Rectal smooth muscle tissue (tissue), 1 donor: Measurements from ENCODE around the gene SUMF2.

Experiments used
- H3K27ac ChIP-seq: one replicate; pipeline ENCODE4 v1.7.0; 2013; ENCODE audit warnings: low read depth, low read length, inconsistent platforms
- H3K27me3 ChIP-seq: one replicate; pipeline ENCODE4 v1.7.0; 2013; ENCODE audit warnings: low read length; ENCODE audit not compliant: control insufficient read depth, insufficient read depth
- H3K36me3 ChIP-seq: one replicate; pipeline ENCODE4 v1.7.0; 2013; ENCODE audit warnings: low read length; ENCODE audit not compliant: control insufficient read depth, insufficient read depth
- H3K4me1 ChIP-seq: one replicate; pipeline ENCODE4 v1.7.0; 2013; ENCODE audit warnings: low read length; ENCODE audit not compliant: control insufficient read depth, insufficient read depth
- H3K4me3 ChIP-seq: one replicate; pipeline ENCODE4 v1.7.0; 2013; ENCODE audit warnings: low read length
- H3K9ac ChIP-seq: one replicate; pipeline ENCODE4 v1.7.0; 2013; ENCODE audit warnings: low read length

Gene SUMF2

GRCh38 chr7:56125831-56126230, 61.7 kb downstream of the SUMF2 start:
- no peak overlapping the region for H3K27ac ChIP-seq
- H3K9ac ChIP-seq, result no peak overlapping the region
- H3K4me3 ChIP-seq, result no peak overlapping the region
- H3K36me3 ChIP-seq, result no peaks in the 10 kb centered on the region
- no peaks in the 10 kb centered on the region for H3K27me3 ChIP-seq
- H3K4me1 ChIP-seq, result no peaks in the 10 kb centered on the region

DNA sequence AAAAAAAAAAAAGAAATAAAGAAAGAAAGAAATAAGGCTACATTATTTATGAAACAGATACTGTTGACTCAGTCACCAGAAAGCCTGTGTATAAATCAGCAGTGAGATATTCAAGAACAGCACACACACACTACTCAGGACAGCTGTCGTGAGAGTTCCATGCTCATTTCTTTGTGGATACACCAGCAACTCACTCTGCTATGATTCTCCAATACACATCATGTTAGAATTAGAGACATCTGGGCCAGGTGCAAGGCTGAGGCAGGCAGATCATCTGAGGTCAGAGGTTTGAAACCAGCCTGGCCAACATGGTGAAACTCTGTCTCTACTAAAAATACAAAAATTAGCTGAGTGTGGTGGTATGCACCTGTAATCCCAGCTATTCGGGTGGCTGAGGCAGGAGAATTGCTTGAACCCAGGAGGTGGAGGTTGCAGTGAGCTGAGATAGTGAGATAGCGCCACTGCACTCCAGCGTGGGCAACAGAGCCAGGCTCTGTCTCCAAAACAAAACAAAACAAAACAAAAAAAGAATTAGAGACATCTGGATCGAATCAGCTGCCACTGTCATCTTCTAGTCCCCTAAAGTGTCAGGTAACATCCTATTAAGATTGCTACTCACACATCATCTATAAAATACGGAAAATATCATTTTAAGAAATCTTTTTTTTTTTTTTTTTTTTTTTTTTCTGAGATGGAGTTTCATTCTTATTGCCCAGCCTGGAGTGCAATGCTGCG, 63.3 kb downstream of the SUMF2 start:
- Histone ChIP-seq H3K36me3 (no peaks in the 10 kb centered on the region), H3K9ac (no peak overlapping the region), H3K4me3 (no peak overlapping the region), H3K27ac (no peak overlapping the region), H3K4me1 (no peaks in the 10 kb centered on the region), H3K27me3 (no peaks in the 10 kb centered on the region)
